Activated CD4-positive, alpha-beta T cell treated with anti-CD3 and anti-CD28 coated beads for 1 hour (primary cell): ENCODE measurements around the gene FAF1.
"Not testable (repeated sequence)": the region's sequence is repeated elsewhere in the genome, so short reads cannot be mapped to it uniquely, and the experiment has no call there.

ENCODE experiments used
- DNase-seq: peaks from one replicate; pipeline ENCODE4 v3.0.0-alpha.2; 2020

The FAF1 gene

DNA sequence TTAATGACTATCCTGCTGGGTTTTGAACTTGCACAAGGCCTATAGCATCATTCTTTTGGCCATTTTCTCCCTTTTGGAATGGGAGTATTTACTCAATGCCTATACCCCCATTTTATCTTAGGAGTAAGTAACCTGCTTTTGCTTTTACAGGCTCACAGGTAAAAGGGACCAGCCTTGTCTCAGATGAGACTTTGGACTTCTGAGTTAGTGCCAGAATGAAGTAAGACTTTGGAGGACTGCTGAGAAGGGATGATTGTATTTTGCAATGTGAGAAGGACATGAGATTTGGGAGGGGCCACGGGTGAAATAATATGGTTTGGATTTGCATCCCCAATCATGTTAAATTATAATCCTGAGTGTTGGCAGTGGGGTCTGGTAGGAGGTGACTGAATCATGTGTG, 212.7 kb downstream of the FAF1 start:
- no peak for DNase-seq

DNA sequence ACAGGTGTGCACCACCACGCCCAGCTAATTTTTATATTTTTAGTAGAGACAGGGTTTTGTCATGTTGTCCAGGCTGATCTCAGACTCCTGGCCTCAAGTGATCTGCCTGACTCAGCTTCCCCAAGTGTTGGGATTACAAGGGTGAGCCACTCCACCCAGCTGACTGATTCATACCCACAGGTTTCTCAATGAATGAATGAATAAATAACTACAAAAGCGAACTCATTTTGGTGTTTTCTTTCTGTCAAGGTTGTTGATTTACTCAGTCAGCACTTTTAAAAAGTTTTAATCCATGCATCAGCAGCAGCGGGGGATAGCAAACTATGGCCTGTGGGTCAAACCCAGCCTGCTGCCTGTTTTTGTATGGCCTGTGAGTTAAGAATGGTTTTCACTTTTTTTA, 217.5 kb downstream of the FAF1 start:
- DNase-seq, result no peak

DNA sequence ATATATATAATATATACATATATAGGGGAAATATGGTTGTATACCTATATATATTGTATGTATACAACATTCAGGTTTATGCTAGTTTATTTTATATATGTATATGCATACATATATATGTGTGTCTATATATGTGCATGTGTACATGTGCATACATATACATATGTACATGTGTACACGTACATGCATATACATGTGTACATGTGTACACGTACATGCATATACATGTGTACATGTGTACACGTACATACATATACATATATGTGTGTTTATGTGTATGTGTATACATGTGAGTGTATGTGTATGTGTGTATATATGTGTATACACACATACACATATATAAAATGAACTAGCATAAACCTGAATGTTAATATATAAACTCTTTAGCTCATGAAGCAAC, 220.9 kb downstream of the FAF1 start:
- no peak for DNase-seq

DNA sequence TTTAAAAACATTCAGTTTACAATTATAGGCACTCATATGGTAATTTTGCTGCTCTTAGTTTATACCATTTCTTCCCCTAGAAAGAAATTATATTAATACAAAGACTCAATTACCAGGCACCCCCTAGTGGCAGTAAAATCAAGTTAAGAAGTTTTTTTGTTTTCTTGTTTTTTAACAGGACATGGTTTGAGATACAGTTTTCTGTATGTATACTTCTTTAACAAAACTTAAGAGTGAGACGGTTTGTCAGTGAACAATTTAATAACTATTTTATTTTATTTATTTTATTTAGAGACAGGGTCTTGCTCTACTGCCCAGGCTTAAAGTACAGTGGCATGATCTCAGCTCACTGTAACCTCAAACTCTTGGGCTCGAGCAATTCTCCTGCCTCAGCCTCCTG, 224.6 kb downstream of the FAF1 start:
- DNase-seq, result no peak

DNA sequence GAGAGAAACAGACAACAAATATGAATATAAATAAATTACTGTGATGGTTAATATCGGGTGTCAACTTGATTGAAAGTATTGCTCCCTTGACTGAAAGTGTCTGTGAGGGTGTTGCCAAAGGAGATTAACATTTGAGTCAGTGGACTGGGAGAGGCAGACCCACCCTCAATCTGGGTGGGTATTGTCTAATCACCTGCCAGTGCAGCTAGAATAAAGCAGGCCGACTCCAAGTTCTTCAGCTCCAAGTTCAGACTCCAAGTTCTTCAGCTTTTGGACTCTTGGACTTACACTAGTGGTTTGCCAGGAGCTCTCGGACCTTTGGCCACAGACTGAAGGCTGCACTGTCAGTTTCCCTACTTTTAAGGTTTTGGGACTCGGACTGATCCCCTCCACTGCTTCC, 232.5 kb downstream of the FAF1 start:
- DNase-seq, result not testable (repeated sequence)

DNA sequence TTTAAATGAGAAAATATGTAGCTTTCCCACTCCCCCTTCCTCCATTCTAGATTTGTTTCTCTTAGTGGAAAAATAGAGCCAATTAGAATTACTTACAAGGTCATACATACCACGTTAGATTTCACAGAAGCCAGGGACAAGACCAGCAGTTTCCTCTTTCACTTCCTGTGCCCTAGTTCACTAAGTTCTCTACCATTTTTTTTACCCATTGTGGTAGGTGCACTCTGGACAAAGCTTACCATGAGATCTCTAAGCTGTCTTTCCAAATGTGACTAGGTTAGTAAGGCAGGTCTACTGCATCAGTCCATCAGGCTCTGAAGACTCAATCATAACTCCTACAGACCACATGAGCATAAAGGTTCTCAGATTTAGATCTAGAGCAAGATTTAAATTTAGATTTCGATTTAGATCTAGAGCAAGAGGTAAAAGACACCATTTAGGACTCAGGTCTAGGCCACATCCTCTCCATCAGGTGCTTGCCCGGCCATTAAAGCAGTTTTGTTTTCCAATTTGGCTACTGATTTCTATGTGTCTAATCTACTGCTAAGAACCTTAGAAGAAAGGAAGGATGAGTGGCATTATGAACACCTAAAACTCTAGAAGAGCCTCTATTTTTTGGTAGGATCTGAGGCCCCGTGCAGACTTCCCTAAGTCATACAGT, 235.3 kb downstream of the FAF1 start:
- DNase-seq, result no peak

DNA sequence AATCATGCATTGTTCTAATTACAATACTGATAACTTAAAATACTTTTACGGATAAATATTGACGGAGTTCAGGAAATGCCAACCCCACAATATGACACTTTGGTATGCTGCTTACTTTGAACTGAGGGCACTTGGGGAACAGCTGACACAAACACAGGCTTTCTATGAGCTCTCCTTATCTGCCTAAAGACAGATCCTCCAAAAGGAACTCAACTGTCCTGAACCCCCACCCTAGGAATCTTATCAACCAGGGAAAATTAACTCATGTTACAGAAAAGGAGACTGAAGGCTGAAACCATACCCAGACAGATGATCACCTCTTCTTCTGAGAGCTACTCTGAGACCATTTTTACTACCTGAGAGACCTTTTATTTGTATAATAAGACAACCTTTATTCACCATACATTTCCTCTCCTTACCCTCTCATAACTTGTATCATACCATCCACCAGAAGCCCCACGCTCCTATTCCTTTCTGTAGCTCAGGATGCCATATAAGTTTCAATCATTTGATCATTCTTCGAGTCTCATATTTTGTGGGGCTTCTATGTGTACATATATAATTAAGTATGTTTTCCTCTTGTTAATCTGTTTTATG, 239.5 kb downstream of the FAF1 start:
- no peak for DNase-seq

DNA sequence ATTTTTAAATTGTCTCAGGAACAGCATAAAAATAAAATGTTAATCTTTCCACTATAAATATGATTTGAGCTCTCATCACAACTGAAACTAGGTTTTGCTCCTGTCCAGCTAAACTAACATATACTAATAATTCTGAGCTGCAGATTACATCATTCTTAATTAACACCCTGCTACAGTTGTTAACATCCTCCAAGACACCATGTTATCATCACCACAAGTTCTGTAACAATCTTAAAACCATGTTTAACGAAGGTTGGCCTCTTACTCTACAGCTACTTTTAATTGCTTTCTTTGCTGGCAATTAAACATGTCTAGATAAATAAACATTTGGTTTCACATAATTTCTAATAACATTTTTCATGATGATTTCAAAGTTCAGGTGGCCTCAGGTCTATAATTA, 240.9 kb downstream of the FAF1 start:
- DNase-seq, result no peak

DNA sequence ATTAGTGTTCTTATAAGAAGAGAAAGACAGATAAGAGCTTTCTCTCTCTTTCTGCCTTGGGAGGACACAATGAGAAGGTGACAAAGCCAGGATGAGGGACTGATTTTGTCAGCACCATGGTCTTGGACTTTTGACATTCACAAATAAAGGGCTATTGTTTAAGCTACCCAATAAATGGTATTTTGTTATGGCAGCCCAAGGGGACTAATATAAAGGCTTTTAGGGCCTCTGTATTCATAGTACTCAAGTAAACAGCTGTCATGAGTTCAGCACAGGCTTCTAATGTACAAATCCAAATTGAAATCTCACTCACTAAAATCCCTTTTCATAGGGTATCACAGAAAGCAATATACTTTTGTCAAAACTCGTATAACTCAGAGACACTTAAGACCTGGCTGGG, 242.7 kb downstream of the FAF1 start:
- no peak for DNase-seq

DNA sequence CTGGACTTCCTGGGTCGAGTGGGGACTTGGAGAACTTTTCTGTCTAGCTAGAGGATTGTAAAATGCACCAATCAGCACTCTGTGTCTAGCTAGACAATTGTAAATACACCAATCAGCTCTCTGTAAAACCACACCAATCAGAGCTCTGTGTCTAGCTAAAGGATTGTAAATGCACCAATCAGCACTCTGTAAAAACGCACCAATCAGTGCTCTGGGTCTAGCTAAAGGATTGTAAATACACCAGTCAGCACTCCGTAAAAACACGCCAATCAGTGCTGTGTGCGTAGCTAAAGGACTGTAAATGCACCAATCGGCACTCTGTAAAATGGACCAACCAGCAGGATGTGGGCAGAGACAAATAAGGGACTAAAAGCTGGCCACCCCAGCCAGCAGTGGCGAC, 243.6 kb downstream of the FAF1 start:
- DNase-seq, result not testable (repeated sequence)

DNA sequence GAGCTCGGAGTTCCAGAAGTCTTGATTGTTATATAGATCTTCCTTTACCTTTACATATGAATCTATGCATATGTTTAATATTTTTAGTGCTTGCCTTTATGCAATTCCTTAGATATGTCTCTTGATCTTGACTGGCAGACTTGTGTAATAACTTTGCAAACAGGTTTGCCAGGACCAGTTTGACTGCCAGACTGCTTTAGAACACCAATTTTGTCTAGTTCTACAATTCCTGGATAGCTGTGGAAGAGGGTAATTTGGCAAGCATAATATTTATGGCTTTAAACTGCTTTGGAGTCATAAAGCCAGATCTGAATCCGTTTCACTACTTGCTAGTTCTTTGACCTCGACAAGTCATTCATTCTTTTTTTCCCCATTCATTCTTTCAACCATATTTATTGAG, 250.0 kb downstream of the FAF1 start:
- no peak for DNase-seq

DNA sequence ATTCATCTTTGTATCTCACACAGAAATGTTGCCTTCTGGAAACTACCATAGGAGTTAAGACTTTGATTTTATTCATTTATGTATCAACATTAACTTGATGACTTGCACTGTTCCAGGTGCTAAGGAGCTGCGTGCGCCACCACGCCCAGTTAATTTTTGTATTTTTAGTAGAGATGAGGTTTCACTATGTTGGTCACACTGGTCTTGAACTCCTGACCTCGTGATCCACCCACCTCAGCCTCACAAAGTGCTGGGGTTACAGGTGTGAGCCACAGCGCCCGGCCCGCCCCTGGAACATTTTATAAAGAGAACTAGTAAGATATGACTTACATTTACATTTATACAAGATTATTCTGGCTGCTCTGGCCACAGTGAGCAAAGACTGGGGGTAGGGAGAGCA, 252.2 kb downstream of the FAF1 start:
- no peak for DNase-seq

DNA sequence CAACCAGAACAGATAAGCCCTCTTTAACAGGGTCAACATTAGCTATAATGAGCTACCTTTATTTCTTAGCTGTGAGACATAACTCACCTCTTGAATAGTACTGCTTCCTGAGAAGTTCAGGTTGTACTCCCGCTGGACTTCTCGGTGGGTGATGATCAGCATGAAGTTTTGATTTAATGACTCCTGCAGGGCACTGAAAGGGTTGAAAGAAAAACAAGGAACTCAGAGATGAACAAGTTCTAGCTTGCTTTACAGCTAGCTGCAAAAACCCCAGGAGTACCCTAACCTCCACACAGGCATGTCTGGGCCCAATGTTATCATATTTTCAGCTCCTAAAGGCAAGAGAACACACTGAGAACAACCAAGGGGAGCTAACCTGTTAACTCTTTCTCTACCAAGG, 254.4 kb downstream of the FAF1 start:
- no peak for DNase-seq

DNA sequence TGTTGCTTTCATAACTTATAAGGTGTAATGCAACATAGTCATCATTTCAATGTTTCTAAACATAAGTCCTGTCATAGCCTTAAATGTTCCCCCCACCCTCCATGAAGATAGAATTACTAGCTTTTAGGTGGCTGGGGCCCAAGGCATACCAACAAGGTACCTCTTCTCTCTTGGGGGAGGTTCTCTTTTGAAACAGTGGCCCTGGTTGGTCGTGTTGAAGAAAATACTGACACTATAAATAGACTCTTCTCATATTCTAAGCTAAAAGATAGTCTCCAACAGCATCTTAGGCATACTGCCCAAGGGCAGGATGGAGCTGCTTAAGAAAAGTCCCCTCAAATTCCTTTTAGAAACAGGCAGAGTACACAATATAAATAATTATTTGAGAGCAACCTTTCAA, 255.0 kb downstream of the FAF1 start:
- no peak for DNase-seq

DNA sequence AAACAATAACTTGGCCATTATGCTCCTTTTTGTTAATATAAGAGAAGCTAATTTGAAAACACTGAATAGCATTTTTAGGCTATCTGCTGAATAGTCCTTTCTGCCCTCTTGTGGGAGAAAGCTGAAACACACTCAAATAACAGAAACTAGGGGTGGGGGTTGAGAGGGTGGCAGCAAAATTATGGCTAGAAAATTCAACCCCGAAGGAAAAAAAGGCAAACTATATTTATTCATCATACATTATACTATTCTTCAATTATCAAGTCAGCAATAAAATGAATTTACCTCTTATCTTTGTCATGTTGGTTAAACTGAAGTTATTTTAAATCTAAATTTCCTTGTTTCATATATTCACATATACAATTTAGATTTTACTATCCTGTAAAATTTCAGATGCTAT, 255.9 kb downstream of the FAF1 start:
- DNase-seq, result no peak

DNA sequence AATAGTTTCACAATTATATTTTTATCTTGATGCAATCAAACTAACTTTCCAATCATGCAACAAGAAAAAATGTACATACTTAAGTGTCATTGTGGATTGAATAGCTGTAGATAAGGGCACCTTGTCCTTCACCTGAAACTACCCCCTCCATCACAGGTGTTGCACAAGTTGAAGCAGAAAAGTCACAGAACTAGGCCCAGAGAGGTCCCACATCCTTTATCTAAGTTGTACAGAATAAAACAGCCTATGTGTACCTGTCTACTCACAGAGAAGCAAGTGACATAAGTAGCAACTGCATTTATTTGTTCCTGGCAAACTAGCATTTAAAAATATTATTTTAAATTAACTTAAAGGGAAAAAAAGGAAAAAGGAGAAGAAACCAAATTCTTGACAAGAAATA, 256.8 kb downstream of the FAF1 start:
- no peak for DNase-seq

DNA sequence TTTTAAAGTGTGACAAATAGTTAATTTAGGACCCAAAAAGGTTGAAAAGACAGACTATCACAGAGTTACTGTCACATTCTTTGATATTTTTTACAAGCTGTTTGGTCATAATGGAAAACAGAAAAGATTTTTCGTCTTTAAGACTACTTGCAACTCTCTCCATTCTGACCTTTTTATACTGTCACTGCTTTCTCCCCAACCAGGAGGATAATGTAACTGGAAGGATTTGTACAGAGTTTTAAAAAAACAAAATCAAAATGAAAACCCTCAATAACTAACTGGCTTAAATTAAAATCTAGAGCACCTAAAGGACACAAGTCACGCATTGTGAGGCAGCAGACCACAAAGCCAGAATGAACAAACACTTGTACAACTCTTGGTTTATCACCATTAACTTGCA, 257.7 kb downstream of the FAF1 start:
- DNase-seq, result no peak

DNA sequence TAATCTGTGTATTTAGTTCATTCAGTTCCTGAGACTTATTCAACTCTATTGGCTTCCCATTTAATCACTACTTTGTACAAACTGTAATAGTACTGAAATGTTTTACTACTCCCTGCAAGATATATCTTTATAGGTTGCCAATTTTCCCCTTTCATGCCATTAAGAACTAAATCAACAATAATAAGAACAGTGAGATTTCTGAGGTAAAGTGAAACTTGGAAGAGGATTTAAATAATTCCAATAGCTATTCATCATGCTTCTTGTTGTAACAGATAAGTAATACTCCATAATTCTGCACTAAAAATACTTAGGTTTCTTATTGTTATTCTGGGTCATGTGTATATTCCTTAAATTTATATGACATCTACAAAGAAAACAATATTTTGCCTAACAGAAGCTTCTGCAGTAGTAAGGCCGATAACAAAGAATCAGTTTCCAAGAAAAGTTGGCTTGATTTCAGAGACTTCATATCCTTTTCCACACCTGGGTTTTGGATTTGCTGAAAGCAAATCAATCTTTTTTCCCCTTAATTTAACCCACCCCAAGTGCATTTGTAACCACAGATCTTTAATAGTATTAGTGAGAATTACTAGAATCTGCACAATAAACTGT, 258.3 kb downstream of the FAF1 start:
- DNase-seq, result no peak

DNA sequence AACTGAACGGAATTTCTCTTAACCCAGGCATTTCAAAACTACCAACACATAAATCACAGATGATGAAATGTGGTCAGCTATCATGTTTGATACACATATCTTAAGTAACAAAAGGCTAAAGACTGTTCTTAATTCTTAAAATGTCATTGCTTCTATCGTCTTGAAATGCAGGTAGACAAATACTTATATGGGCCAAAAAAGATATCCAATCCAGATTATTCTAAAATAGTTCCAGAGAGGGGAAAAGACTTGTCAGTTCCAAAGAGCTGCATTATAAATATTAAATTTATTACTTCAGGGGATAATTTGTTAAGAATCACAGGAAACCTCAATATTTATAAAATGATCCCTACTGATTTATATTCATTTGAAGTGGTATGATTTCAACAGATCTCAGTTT, 259.4 kb downstream of the FAF1 start:
- DNase-seq, result no peak

DNA sequence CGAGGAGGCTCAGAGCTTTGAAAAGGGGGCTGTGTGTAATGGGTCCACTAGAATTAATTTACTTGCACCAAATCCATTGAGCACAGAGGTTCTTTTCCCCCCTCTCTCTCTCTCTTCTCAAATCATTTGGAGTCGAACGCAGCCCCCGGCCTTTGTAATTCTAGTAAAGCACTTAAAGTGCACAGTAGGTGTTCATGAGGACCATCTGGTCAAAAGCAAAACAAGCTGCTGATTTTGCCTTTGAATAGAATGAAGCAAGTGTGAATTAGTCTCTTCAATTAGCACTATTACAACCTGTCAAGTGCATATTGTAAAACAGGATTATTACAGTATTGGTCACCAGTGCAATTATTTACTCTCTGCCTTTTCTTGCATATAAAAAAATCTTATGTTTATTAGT, 259.9 kb downstream of the FAF1 start:
- DNase-seq, result no peak

DNA sequence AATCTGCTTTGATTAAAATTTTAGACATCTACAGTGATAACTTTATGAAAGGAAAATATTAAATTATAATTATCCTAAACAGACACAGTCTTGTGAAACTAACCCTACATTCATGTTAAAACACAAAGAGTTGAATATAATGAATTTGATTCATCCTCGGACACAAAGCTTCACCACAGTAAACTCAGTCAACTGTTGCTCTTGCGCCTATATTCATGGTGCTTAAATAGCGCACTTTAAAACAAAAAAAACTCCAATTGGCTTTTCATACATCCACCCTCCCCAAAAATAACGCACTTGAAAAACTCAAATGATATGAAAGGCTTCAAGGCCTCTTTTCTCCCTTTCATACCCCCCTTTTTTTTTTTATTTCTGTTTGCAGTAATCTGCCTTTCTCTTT, 260.3 kb downstream of the FAF1 start:
- DNase-seq, result no peak

DNA sequence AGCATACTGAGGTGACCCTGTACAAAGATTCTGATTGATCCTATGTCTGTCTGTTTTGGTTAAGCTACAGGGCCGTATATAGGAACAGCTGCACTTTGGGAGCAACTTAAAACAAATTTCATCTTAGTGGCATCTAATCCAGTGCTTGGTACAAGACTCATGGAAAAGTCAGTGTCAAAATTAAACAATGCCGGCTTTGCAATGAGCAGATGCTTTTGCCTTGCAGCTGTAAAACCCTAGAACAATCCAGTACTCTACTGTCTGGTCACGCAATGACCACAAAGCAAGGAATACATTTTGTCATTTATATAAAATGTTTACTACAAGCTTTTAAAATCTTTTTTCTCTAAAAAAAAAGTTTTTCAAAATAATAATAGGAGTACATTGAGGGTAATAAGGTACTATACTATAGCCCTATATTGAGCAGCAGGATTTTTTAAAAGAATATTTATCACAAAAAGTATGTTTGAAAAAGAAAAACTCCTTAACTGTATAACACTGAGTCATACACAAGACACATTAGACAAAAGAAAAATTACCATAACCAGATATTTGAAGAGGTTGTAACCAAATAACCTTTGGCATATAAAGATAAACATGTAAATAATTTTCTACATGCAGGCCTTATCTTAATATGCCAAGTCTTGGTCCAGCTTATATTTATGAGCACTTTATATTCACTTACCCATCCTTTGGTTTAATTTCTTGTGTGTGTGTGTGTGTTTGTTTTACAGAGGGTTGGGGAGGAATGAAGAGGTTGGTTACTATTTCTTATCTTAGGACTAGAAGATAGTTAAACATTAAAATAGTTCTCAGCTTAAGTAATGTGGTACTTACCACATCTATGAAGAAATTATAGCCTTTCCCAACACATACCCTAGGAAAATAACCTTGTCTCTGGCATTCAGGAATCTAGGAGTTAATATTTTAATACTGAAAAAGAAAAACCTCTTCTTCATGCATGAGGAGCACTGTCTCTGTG, 262.3 kb downstream of the FAF1 start:
- no peak for DNase-seq

DNA sequence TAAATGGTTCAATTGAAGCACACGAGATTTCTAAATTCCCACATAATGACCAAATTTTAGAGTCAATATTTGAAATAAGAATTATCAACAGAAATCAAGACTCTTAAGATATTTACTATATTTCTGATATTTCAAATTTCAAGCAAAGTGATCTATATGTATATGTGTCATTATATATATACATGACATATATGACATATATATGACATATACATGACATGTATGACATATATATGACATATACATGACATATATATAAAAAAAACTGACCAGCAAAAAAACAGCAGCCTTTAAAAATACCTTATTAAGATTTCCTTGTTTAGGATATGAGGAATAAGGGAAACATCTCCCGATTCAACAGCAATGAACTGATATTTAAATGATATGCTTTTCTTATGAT, 266.2 kb downstream of the FAF1 start:
- no peak for DNase-seq

DNA sequence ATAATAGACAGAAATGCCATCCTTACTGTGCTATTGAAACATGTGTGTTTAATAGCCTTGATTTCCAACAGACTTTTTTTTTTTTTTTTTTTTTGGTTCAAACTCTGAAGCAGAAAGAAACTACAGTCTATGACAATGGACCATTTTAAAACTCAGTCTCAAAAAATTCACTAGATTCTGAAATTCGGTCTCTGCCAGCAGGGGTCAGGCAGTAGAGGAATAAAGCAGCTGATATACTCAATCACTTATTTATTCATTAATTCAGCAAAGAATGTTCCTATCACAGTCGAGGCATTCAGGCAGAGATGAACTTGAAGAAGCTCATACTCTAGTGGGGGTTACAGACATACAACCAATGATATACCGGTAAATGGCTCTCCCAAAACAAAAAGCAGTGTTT, 275.9 kb downstream of the FAF1 start:
- no peak for DNase-seq
